CD14-positive monocyte (primary cell): ENCODE data around the gene CNOT6L. TPM values are rescaled to one million over a fixed set of nuclear protein-coding genes. Genes with fewer than 3 reads are reported as not detected.
A peak's percentile ranks its signal among the peaks of the same experiment; 100 is the strongest.
"Not testable (repeated sequence)": the region's sequence is repeated elsewhere in the genome, so short reads cannot be mapped to it uniquely, and the experiment has no call there.

Source experiments
- DNase-seq, 3 donors: peaks; one replicate each; pipeline ENCODE4 v3.0.0-alpha.2; 2011 to 2022
- H2AFZ ChIP-seq: 2 replicates; pipeline ENCODE4 v1.6.0; 2012; ENCODE audit warnings: mild to moderate bottlenecking, low read depth, low read length, inconsistent platforms; ENCODE audit not compliant: insufficient read depth, poor library complexity, severe bottlenecking
- H3K27ac ChIP-seq, 2 donors: 1 replicate in 1 of 2; 2 replicates in 1 of 2; pipeline ENCODE4 v1.5.1; 2012 to 2013; ENCODE audit warnings: low read length in 2 of 2, control low read depth in 1 of 2, inconsistent platforms in 1 of 2, low read depth in 1 of 2, mild to moderate bottlenecking in 1 of 2
- H3K27me3 ChIP-seq, 2 donors: one replicate each; pipeline versions ENCODE4 v1.6.0 to v1.6.1; 2011 to 2013; ENCODE audit warnings: low read length in 2 of 2; ENCODE audit not compliant: control insufficient read depth in 2 of 2, insufficient read depth in 2 of 2
- H3K36me3 ChIP-seq, 2 donors: replicated peaks in 1 of 2; 1 replicate in 1 of 2; 2 replicates in 1 of 2; pipeline versions ENCODE4 v1.5.1 to v1.6.1; 2012 to 2013; ENCODE audit warnings: low read length in 2 of 2, control low read depth in 1 of 2, inconsistent platforms in 1 of 2, mild to moderate bottlenecking in 1 of 2; ENCODE audit not compliant: insufficient read depth in 2 of 2, control insufficient read depth in 1 of 2
- H3K4me1 ChIP-seq, 2 donors: 1 replicate in 1 of 2; 2 replicates in 1 of 2; pipeline versions ENCODE4 v1.5.1 to v1.6.1; 2012 to 2013; ENCODE audit warnings: low read length in 2 of 2, control low read depth in 1 of 2, inconsistent platforms in 1 of 2, mild to moderate bottlenecking in 1 of 2, moderate library complexity in 1 of 2; ENCODE audit not compliant: insufficient read depth in 2 of 2, control insufficient read depth in 1 of 2
- H3K4me2 ChIP-seq: replicated peaks from 2 replicates; pipeline ENCODE3; 2012; ENCODE audit warnings: low read length, moderate library complexity, mild to moderate bottlenecking; ENCODE audit not compliant: poor library complexity, severe bottlenecking; ENCODE audit errors: extremely low read depth
- H3K4me3 ChIP-seq, 3 experiments: fragments of 200-600 bp in 1 of 3; sonication (generic) in 1 of 3; replicated peaks in 1 of 3; 1 replicate in 2 of 3; 2 replicates in 1 of 3; pipeline ENCODE4 v1.5.1; 2011 to 2013; ENCODE audit warnings: low read length in 3 of 3, mild to moderate bottlenecking in 3 of 3, control low read depth in 2 of 3, low read depth in 2 of 3, inconsistent platforms in 1 of 3, moderate library complexity in 1 of 3
- H3K79me2 ChIP-seq: 2 replicates; pipeline ENCODE4 v1.6.0; 2012; ENCODE audit warnings: mild to moderate bottlenecking, control low read depth, inconsistent platforms, low read length, moderate library complexity; ENCODE audit not compliant: insufficient read depth
- H3K9ac ChIP-seq: 2 replicates; pipeline ENCODE4 v1.6.0; 2017; ENCODE audit warnings: low read length, mild to moderate bottlenecking; ENCODE audit not compliant: insufficient read depth, poor library complexity, severe bottlenecking
- H3K9me3 ChIP-seq, 2 donors: replicated peaks in 1 of 2; 1 replicate in 1 of 2; 2 replicates in 1 of 2; pipeline versions ENCODE4 v1.5.1 to v1.6.1; 2012 to 2013; ENCODE audit warnings: low read length in 2 of 2, control low read depth in 1 of 2; ENCODE audit not compliant: control insufficient read depth in 1 of 2, insufficient read depth in 1 of 2
- H4K20me1 ChIP-seq: 2 replicates; pipeline ENCODE4 v1.6.0; 2012; ENCODE audit warnings: mild to moderate bottlenecking, low read length, control low read depth, moderate library complexity; ENCODE audit not compliant: insufficient read depth
- H3K27ac Mint-ChIP-seq, 7 donors: one replicate each; pipeline ENCODE4 v1.8.0; 2020; ENCODE audit warnings: mild to moderate bottlenecking in 7 of 7, mixed read lengths in 7 of 7, moderate library complexity in 6 of 7, inconsistent platforms in 2 of 7
- H3K27me3 Mint-ChIP-seq, 3 donors: one replicate each; pipeline ENCODE4 v1.8.0; 2021 to 2022; ENCODE audit warnings: low read depth in 3 of 3, mild to moderate bottlenecking in 3 of 3, mixed read lengths in 3 of 3, moderate library complexity in 3 of 3, inconsistent platforms in 1 of 3
- H3K36me3 Mint-ChIP-seq, 2 donors: one replicate each; pipeline ENCODE4 v1.8.0; 2020; ENCODE audit warnings: mixed read lengths in 2 of 2, inconsistent platforms in 1 of 2, mild to moderate bottlenecking in 1 of 2
- H3K4me1 Mint-ChIP-seq: one replicate; pipeline ENCODE4 v1.8.0; 2020; ENCODE audit warnings: mild to moderate bottlenecking, mixed read lengths
- H3K4me3 Mint-ChIP-seq, 2 donors: one replicate each; pipeline ENCODE4 v1.8.0; 2020; ENCODE audit warnings: mild to moderate bottlenecking in 2 of 2, mixed read lengths in 2 of 2, moderate library complexity in 1 of 2
- H3K9me3 Mint-ChIP-seq, 7 donors: one replicate each; pipeline ENCODE4 v1.8.0; 2020 to 2022; ENCODE audit warnings: mixed read lengths in 7 of 7, mild to moderate bottlenecking in 6 of 7, moderate library complexity in 6 of 7, inconsistent platforms in 2 of 7
- WGBS: methylation state at CpG from one replicate; pipeline ENCODE4 v1.1.5; 2013; ENCODE audit warnings: missing lambda C conversion rate; ENCODE audit not compliant: insufficient coverage; 5-methylcytosine and 5-hydroxymethylcytosine counted together
- intact Hi-C, 2 donors: fragments of 100-400 bp; cut with micrococcal nuclease; formaldehyde crosslinking; loops; one replicate each; pipeline versions ENCODE4 v1.15.0 to v1.15.1; 2023
- polyA minus RNA-seq: library from RNA; depleted of rRNA, polyadenylated mRNA; stranded (reverse); fragments of >200 nt; gene quantifications from 2 replicates; pipeline ENCODE4 v1.2.3, GENCODE V29; 2012
- polyA plus RNA-seq, 3 donors: library from polyadenylated mRNA; depleted of rRNA in 1 of 3; unstranded in 2 of 3; stranded (reverse) in 1 of 3; fragments of 300-500 nt in 2 of 3; fragments of >200 nt in 1 of 3; fragmentation: Illumina TruSeq in 2 of 3; gene quantifications; 1 replicate in 2 of 3; 2 replicates in 1 of 3; pipeline ENCODE4 v1.2.3, GENCODE V29; 2012 to 2021
- total RNA-seq, 12 experiments: library from RNA in 1 of 12; stranded (reverse) in 1 of 12; fragments of 120-200 nt in 1 of 12; gene quantifications; one replicate each; pipeline ENCODE4 v1.2.4 and lab custom pipeline; 2013 to 2026; ENCODE audit warnings: mixed read lengths in 6 of 12, inconsistent platforms in 1 of 12
- TF ChIP-seq, protein P1 (sequence below): fragments of 200-600 bp; IDR thresholded peaks from one replicate; pipeline ENCODE4 v1.8.0; 2022; ENCODE audit warnings: antibody characterized with exemption, mild to moderate bottlenecking

The CNOT6L gene
- total RNA-seq (2013) = 24.7 TPM
- polyA plus RNA-seq (10 to 100 TPM; 16.1 to 26.4 (median 26.3) TPM), polyA minus RNA-seq (5.4 and 13.6 TPM in 2 replicates), total RNA-seq (lab: John Stamatoyannopoulos, UW) (22.1 to 119 (median 99.9) reads per million in 11 experiments)

DNA sequence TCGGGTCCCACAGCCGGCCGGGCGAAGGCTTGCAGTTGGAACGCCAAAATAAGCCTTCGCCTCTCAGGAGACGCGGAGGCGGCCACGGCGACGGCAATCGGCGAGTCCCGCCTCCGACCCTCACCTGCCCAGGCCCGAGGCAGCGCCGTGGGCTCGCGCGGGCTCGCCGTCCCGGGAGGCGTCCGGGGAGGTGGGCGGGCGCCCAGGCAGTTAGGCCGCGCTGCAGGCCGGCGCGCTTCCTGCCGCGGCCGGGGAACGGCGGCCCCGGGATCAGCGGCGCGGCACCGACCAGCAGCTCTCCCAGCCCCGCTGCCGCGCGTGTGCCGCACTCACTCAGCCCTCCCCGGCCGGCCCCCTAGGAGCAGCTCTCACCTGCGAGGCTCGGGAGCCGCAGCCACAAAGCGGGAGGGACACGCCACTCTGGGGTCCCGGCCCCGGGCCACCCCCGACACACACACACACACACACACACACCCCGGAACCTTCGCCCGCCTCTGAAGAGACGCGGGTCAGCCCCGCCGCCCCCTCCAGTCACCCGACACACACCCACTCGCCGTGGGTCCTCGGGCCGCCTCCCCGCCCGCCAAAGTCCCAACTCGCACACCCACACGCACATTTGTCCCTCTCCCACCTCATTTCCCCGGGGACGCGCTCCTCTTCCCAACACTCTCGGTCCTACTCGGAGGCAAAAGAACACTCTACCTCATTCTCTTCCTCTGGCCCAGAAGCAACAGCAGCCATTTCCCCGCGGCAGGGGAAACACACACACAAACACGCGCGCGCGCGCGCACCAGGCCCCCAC lies at the start of gene CNOT6L:
CNOT6L (minus strand) TSS at position 767 of the 802 bp plus-strand sequence; CDS start at position 707, 60 bp downstream.
- no peaks in the 10 kb centered on the region for H3K9me3 ChIP-seq
- peaks cover 0 to 5% (median 2%) of the 10 kb centered on the region in 3 donors for H3K27me3 Mint-ChIP-seq
- WGBS = under 1% methylated on average over 82 of the region's 89 CpGs

DNA sequence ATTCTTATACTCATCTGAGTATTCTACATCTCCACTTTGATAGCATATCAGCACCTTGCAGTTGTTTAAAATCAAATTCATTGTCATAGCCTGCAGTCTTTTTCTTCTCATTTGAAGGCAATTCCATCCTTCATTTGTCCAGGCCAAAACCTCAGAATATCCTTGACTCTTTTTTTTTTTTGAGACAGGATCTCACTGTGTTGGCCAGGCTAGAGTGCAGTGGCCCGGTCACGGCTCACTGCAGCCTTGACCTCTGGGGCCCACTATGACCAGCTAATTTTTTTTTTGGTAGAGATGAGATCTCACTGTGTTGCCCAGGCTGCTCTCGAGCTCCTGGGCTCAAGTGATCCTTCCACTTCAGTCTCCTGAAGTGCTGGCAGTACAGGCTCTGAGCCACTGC lies 46.1 kb upstream of the CNOT6L start:
- H3K27ac Mint-ChIP-seq = peak overlapping the region in 1 of 7 donors; percentile 58
- Histone ChIP-seq H3K4me1 (peaks cover 15 to 19% of the 10 kb centered on the region in 2 donors), H4K20me1 (no peaks in the 10 kb centered on the region), H3K9me3 (no peaks in the 10 kb centered on the region), H3K9ac (no peak overlapping the region), H3K27ac (no peak overlapping the region), H3K79me2 (peaks cover 72% of the 10 kb centered on the region), H3K36me3 (peaks cover 3 to 11% of the 10 kb centered on the region in 2 donors), H2AFZ (no peak overlapping the region), H3K4me3 (no peak overlapping the region), H3K27me3 (no peaks in the 10 kb centered on the region), H3K4me2 (no peak overlapping the region)
- H3K4me1 Mint-ChIP-seq = peaks cover 23% of the 10 kb centered on the region
- H3K27me3 Mint-ChIP-seq = peaks cover 0 to 3% (median 0%) of the 10 kb centered on the region in 3 donors
- TF ChIP-seq, protein P1, sequence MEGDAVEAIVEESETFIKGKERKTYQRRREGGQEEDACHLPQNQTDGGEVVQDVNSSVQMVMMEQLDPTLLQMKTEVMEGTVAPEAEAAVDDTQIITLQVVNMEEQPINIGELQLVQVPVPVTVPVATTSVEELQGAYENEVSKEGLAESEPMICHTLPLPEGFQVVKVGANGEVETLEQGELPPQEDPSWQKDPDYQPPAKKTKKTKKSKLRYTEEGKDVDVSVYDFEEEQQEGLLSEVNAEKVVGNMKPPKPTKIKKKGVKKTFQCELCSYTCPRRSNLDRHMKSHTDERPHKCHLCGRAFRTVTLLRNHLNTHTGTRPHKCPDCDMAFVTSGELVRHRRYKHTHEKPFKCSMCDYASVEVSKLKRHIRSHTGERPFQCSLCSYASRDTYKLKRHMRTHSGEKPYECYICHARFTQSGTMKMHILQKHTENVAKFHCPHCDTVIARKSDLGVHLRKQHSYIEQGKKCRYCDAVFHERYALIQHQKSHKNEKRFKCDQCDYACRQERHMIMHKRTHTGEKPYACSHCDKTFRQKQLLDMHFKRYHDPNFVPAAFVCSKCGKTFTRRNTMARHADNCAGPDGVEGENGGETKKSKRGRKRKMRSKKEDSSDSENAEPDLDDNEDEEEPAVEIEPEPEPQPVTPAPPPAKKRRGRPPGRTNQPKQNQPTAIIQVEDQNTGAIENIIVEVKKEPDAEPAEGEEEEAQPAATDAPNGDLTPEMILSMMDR = no peak
- no peak overlapping the region for H3K4me3 Mint-ChIP-seq
- intact Hi-C loops = no loop called here
- 100% methylated on average over 2 of the region's 3 CpGs for WGBS
- peaks cover 0 to 1% (median 0%) of the 10 kb centered on the region in 7 donors for H3K9me3 Mint-ChIP-seq
- H3K36me3 Mint-ChIP-seq = peaks cover 17 to 21% of the 10 kb centered on the region in 2 donors
- DNase-seq = no peak

More for the DNA sequence above, at the start of gene CNOT6L:
- peaks cover 35 to 36% of the 10 kb centered on the region in 2 donors for H3K4me1 ChIP-seq
- peaks cover 73% of the 10 kb centered on the region for H3K79me2 ChIP-seq
- H3K4me2 ChIP-seq = peak within 1 kb of the TSS; percentile 83
- H3K36me3 Mint-ChIP-seq = peaks cover 2 to 3% of the 10 kb centered on the region in 2 donors
- peak within 1 kb of the TSS; percentile 93 for H3K9ac ChIP-seq
- peak within 1 kb of the TSS; percentile 92 to 96 for H3K27ac ChIP-seq
- no peaks in the 10 kb centered on the region for H3K36me3 ChIP-seq
- H4K20me1 ChIP-seq = peaks cover 43% of the 10 kb centered on the region
- peak within 1 kb of the TSS; percentile 99 to 100 (median 99) for H3K27ac Mint-ChIP-seq
- H2AFZ ChIP-seq = peak within 1 kb of the TSS; percentile 88
- no peaks in the 10 kb centered on the region for H3K27me3 ChIP-seq
- intact Hi-C loops = loop anchor here (1.0 to 10.0 kb wide), 3 partner anchors 43 to 84 kb away; partner anchors contain the start of gene MRPL1 (in 2 of the 2)
- H3K4me3 ChIP-seq = peak within 1 kb of the TSS; percentile 69 to 95 (median 95)
- TF ChIP-seq, protein P1 = peak; percentile 43
- peak; percentile 73 to 83 (median 81) for DNase-seq
- peaks cover 55% of the 10 kb centered on the region for H3K4me1 Mint-ChIP-seq
- H3K4me3 Mint-ChIP-seq = peak within 1 kb of the TSS; percentile 100
- H3K9me3 Mint-ChIP-seq = peaks cover 0 to 2% (median 0%) of the 10 kb centered on the region in 7 donors

DNA sequence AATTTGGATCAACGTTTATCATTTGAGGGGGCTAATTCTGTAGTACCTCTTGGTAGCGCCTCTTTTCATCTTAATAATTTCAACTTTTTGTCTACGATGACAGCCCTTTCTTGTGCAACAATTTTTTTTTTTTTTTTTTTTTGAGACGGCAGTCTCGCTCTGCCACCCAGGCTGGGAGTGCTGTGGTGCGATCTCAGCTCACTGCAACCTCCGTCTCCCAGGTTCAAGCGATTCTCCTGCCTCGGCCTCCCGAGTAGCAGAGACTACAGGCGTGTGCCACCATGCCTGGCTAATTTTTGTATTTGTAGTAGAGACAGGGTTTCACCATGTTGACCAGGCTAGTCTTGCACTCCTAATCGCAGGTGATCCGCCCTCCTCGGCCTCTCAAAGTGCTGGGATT lies 44.2 kb upstream of the CNOT6L start:
- H3K9me3 Mint-ChIP-seq, DNase-seq, H3K27me3 ChIP-seq, H4K20me1 ChIP-seq, H3K9me3 ChIP-seq, H3K27me3 Mint-ChIP-seq: not testable (repeated sequence)
- Histone ChIP-seq H3K4me1 (peaks cover 15 to 19% of the 10 kb centered on the region in 2 donors), H3K27ac (peak overlapping the region in 1 of 2 donors; percentile 96), H3K36me3 (peaks cover 3 to 11% of the 10 kb centered on the region in 2 donors), H2AFZ (peak overlapping the region; percentile 90), H3K79me2 (peaks cover 54% of the 10 kb centered on the region), H3K4me2 (peak overlapping the region; percentile 96), H3K9ac (peak overlapping the region; percentile 92), H3K4me3 (peak overlapping the region; percentile 64 to 91 (median 79))
- peak overlapping the region; percentile 86 to 99 for H3K4me3 Mint-ChIP-seq
- peaks cover 26% of the 10 kb centered on the region for H3K4me1 Mint-ChIP-seq
- intact Hi-C loops = loop anchor here in 1 of 2 donors (2.0 kb wide), 1 partner anchor 45 kb away; the partner anchor contains the start of gene CNOT6L
- H3K27ac Mint-ChIP-seq = peak overlapping the region in 6 of 7 donors; percentile 98 to 99 (median 99)
- WGBS = 37% methylated on average over 10 of the region's 14 CpGs
- peaks cover 13 to 14% of the 10 kb centered on the region in 2 donors for H3K36me3 Mint-ChIP-seq
